Liver (tissue), 3 donors: ENCODE measurements around the gene NFXL1.

Source experiments
- CTCF ChIP-seq: fragments of 150-350 bp; IDR thresholded peaks from 2 replicates; pipeline ENCODE4 v1.5.1; 2017; ENCODE audit warnings: improper control_type of control experiment, low read depth, low read length; ENCODE audit not compliant: missing input control
- EGR1 ChIP-seq, 2 donors: IDR thresholded peaks; 2 replicates each; pipeline ENCODE4 v1.6.1; 2016 to 2018; ENCODE audit warnings: antibody characterized with exemption in 2 of 2, low read depth in 2 of 2
- GABPA ChIP-seq, 2 donors: IDR thresholded peaks in 1 of 2; conservative IDR thresholded peaks in 1 of 2; 2 replicates each; pipeline ENCODE4 v1.6.1; 2016; ENCODE audit warnings: antibody characterized with exemption in 2 of 2, mild to moderate bottlenecking in 1 of 2, moderate library complexity in 1 of 2
- JUND ChIP-seq, 2 donors: IDR thresholded peaks; 2 replicates each; pipeline ENCODE4 v1.6.1; 2016; ENCODE audit warnings: antibody characterized with exemption in 2 of 2
- MAX ChIP-seq: IDR thresholded peaks from 2 replicates; pipeline ENCODE4 v1.6.1; 2016; ENCODE audit warnings: antibody characterized with exemption
- TAF1 ChIP-seq: conservative IDR thresholded peaks from 2 replicates; pipeline ENCODE4 v1.6.1; 2016; ENCODE audit warnings: antibody characterized with exemption, mild to moderate bottlenecking
- TF ChIP-seq, protein P1 (sequence below): IDR thresholded peaks from 2 replicates; pipeline ENCODE4 v1.6.1; 2016; ENCODE audit warnings: antibody characterized with exemption, mild to moderate bottlenecking
- donor health status: healthy.
- donor health status: healthy.

DNA sequence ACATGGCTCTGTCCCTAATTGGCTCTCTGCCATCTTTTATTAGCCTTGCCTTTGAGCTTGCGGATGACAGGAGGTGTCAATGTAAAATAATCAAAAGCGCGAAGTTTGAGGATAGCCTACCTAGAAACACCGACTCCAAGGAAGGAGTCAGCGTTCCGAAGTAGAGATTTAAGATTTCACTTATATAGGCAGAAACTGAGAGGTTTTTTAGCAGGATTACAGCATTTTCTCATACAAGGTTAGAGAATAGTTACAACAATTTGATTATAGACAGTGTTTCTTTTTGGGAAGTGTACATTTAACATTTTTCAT is 499 bp upstream of the NFXL1 start:
- TF ChIP-seq CTCF (no peak), EGR1 (IDR thresholded peaks at IDR 0.05; ENCODE audit: low read depth in 2 of 2) (no peak), GABPA (IDR thresholded peaks at IDR 0.05 in 1 of 2, conservative IDR thresholded peaks at IDR 0.05 in 1 of 2) (no peak), JUND (IDR thresholded peaks at IDR 0.05) (no peak), TAF1 (no peak), MAX (no peak)
- TF ChIP-seq, protein P1, sequence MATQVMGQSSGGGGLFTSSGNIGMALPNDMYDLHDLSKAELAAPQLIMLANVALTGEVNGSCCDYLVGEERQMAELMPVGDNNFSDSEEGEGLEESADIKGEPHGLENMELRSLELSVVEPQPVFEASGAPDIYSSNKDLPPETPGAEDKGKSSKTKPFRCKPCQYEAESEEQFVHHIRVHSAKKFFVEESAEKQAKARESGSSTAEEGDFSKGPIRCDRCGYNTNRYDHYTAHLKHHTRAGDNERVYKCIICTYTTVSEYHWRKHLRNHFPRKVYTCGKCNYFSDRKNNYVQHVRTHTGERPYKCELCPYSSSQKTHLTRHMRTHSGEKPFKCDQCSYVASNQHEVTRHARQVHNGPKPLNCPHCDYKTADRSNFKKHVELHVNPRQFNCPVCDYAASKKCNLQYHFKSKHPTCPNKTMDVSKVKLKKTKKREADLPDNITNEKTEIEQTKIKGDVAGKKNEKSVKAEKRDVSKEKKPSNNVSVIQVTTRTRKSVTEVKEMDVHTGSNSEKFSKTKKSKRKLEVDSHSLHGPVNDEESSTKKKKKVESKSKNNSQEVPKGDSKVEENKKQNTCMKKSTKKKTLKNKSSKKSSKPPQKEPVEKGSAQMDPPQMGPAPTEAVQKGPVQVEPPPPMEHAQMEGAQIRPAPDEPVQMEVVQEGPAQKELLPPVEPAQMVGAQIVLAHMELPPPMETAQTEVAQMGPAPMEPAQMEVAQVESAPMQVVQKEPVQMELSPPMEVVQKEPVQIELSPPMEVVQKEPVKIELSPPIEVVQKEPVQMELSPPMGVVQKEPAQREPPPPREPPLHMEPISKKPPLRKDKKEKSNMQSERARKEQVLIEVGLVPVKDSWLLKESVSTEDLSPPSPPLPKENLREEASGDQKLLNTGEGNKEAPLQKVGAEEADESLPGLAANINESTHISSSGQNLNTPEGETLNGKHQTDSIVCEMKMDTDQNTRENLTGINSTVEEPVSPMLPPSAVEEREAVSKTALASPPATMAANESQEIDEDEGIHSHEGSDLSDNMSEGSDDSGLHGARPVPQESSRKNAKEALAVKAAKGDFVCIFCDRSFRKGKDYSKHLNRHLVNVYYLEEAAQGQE: no peak
